NB4 (cell line): ENCODE data around the gene PDIA2.

Experiments used
- DNase-seq: peaks from one replicate; pipeline ENCODE4 v3.0.0; 2010; ENCODE audit warnings: low read depth
- H3K4me3 ChIP-seq: one replicate; pipeline ENCODE4 v1.5.1; 2011; ENCODE audit warnings: mild to moderate bottlenecking, low read depth, low read length, moderate library complexity
- CTCF ChIP-seq: IDR thresholded peaks from one replicate; pipeline ENCODE4 v1.5.1; 2012; ENCODE audit warnings: low read depth, low read length
- MAX ChIP-seq: IDR thresholded peaks from 2 replicates; pipeline ENCODE4 v1.6.1; 2011; ENCODE audit warnings: low read depth, low read length
- MYC ChIP-seq: IDR thresholded peaks from 2 replicates; pipeline ENCODE4 v1.6.1; 2011; ENCODE audit warnings: low read depth, low read length
- POLR2A ChIP-seq: IDR thresholded peaks from 2 replicates; pipeline ENCODE4 v1.6.1; 2011; ENCODE audit warnings: mild to moderate bottlenecking; ENCODE audit not compliant: insufficient read length; ENCODE audit errors: extremely low read depth

PDIA2 gene

DNA sequence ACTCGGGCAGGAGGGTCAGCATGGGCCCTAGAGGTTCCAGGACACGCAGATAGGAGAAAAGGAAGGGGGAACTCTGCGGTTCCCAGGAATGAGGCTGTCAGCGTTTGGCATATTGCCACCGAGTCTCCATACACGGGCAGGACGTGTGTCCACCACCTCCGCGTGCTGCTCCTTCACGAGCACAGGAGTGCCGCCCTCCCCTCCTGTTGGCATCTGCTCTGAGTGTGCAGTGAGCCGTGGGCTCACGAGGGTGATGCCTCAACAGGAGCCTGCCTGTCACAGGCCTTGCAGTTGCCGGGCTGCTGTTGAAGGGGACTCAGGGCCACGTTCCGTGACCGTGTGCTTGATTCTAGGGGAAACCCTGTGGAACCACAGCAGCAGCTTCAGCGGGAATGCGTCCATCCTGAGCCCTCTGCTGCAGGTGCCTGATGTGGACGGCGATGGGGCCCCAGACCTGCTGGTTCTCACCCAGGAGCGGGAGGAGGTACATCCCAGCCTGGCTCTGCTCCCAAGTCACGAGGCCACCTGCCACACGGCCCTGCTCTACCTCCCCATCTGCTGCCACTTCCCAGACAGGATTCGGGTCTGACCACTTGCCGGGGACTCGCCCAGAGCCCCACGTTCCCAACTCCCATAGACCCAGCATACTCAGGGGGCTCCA is 21.8 kb upstream of the PDIA2 start:
- TF ChIP-seq CTCF (no peak), MAX (no peak), POLR2A (no peak)
- no peak overlapping the region for H3K4me3 ChIP-seq
- no peak for DNase-seq

DNA sequence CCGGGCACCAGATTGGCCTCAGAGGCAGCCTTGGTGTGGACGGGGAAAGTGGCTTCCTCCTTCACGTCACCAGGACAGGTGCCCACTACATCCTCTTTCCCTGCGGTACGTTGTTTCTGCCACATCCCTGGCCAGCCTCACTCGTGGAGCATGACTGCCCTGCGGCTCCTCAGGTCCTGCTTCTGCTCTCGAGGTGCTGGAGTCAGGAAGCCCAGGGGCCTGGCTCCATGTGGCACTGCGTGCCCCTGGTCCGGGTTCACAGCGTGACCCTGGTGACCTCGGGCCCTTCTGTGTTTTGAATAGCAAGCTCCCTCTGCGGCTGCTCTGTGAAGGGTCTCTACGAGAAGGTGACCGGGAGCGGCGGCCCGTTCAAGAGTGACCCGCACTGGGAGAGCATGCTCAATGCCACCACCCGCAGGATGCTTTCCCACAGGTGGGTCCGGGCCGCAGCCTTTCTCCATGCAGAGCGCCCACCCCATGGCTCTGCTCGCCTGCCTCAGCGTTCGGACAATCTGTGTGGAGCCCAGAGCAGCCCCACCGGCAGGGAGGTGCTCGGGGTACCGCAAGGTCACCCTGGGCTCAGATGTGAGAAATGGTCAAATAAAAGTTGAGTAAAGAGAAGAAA is 20.7 kb upstream of the PDIA2 start:
- no peak overlapping the region for H3K4me3 ChIP-seq
- TF ChIP-seq CTCF (no peak), MYC (no peak), POLR2A (no peak), MAX (no peak)
- DNase-seq: no peak

GRCh38 chr16:263182-263774 is 19.7 kb upstream of the PDIA2 start:
- DNase-seq: no peak
- H3K4me3 ChIP-seq: no peak overlapping the region
- TF ChIP-seq MAX: no peak
- TF ChIP-seq POLR2A: no peak
- no peak for TF ChIP-seq MYC
- TF ChIP-seq CTCF: no peak

GRCh38 chr16:263944-264343 is 19.0 kb upstream of the PDIA2 start:
- no peak for DNase-seq
- TF ChIP-seq POLR2A (no peak), MAX (no peak), MYC (no peak), CTCF (no peak)
- H3K4me3 ChIP-seq: no peak overlapping the region

GRCh38 chr16:264440-264951 is 18.5 kb upstream of the PDIA2 start:
- H3K4me3 ChIP-seq: no peak overlapping the region
- no peak for TF ChIP-seq MYC
- no peak for TF ChIP-seq MAX
- TF ChIP-seq CTCF: no peak
- no peak for TF ChIP-seq POLR2A
- no peak for DNase-seq
